Activated T-helper 9 cell treated with anti-CD3 and anti-CD28 coated beads, Interleukin-2, amount 50 U/mL, for 16 hours (primary cell): ENCODE data around the gene GBP3.
"Not testable (repeated sequence)": the region's sequence is repeated elsewhere in the genome, so short reads cannot be mapped to it uniquely, and the experiment has no call there.

Experiments
- DNase-seq: peaks from one replicate; pipeline ENCODE4 v3.0.0-alpha.2; 2020; ENCODE audit warnings: low read depth

The GBP3 gene

GRCh38 chr1:89022167-89022959 lies at the start of gene GBP3:
TSS of gene GBP3 (minus strand) at chr1:89022866. CDS start at chr1:89020721, 2,145 bp downstream.
- no peak for DNase-seq

GRCh38 chr1:89070509-89070908 lies 47.8 kb upstream of the GBP3 start:
- DNase-seq: no peak

GRCh38 chr1:89069951-89070350 lies 47.3 kb upstream of the GBP3 start:
- DNase-seq: no peak

- no peak for DNase-seq
Measured at GRCh38 chr1:89068291-89068690, 45.6 kb upstream of the GBP3 start.

- DNase-seq: no peak
Measured at GRCh38 chr1:89065079-89065868, 42.6 kb upstream of the GBP3 start, which contains the start of gene GBP1. TSS of gene GBP1 (minus strand) at chr1:89065208. CDS start at chr1:89063234, 1,974 bp downstream.

GRCh38 chr1:89064632-89065031 lies 42.0 kb upstream of the GBP3 start:
- DNase-seq: no peak

- DNase-seq: no peak
Measured at GRCh38 chr1:89063094-89063493, 40.4 kb upstream of the GBP3 start.

GRCh38 chr1:89060091-89060490 lies 37.4 kb upstream of the GBP3 start:
- no peak for DNase-seq

- DNase-seq: no peak
Measured at GRCh38 chr1:89051955-89052312, 29.3 kb upstream of the GBP3 start.

GRCh38 chr1:89051300-89051954 lies 28.8 kb upstream of the GBP3 start:
- DNase-seq: no peak

GRCh38 chr1:89050649-89051033 lies 28.0 kb upstream of the GBP3 start:
- no peak for DNase-seq

- DNase-seq: not testable (repeated sequence)
Measured at GRCh38 chr1:89049901-89050648, 27.4 kb upstream of the GBP3 start.

- DNase-seq: not testable (repeated sequence)
Measured at GRCh38 chr1:89049187-89049586, 26.5 kb upstream of the GBP3 start.

- no peak for DNase-seq
Measured at GRCh38 chr1:89047734-89048133, 25.1 kb upstream of the GBP3 start.

- DNase-seq: not testable (repeated sequence)
Measured at GRCh38 chr1:89046318-89047183, 23.9 kb upstream of the GBP3 start.

GRCh38 chr1:89044970-89045721 lies 22.5 kb upstream of the GBP3 start:
- DNase-seq: no peak

- DNase-seq: no peak
Measured at GRCh38 chr1:89043940-89044339, 21.3 kb upstream of the GBP3 start.

GRCh38 chr1:89042491-89042890 lies 19.8 kb upstream of the GBP3 start:
- DNase-seq: no peak

GRCh38 chr1:89041721-89042120 lies 19.1 kb upstream of the GBP3 start:
- DNase-seq: no peak

GRCh38 chr1:89041119-89041641 lies 18.5 kb upstream of the GBP3 start:
- DNase-seq: no peak
